ENCODE results near the gene HTD2. TPM values are rescaled to one million over a fixed set of nuclear protein-coding genes. Genes with fewer than 3 reads are reported as not detected.

The HTD2 gene
- total and polyA plus RNA-seq, 2 experiments from 2014 or later = 5.4 to 17.0 TPM

- in situ Hi-C loops (cut with MboI) = no loop called here
- Histone ChIP-seq H2AFZ (no peak overlapping the region), H4K20me1 (ENCODE audit: insufficient read depth) (no peaks in the 10 kb centered on the region), H3K4me1 (ENCODE audit: insufficient read depth) (peaks cover 16% of the 10 kb centered on the region), H3K36me3 (ENCODE audit: low read depth) (no peaks in the 10 kb centered on the region; the same call in 1 of the 2 replicates), H3K79me2 (ENCODE audit: insufficient read depth) (peaks cover 87% of the 10 kb centered on the region), H3K27me3 (replicated peaks; ENCODE audit: insufficient read depth) (no peaks in the 10 kb centered on the region), H3K9ac (no peak overlapping the region), H3K9me2 (ENCODE audit: insufficient read depth) (no peaks in the 10 kb centered on the region), H3K4me2 (ENCODE audit: unreplicated experiment) (no peak overlapping the region), H3F3A (ENCODE audit: insufficient read depth) (peaks cover 18% of the 10 kb centered on the region), H3K9me3 (ENCODE audit: low read depth) (no peaks in the 10 kb centered on the region), H3K4me3 (no peak overlapping the region), H3K27ac (no peak overlapping the region)
- 100% methylated on average over 3 of the region's 3 CpGs for WGBS, 2 experiments (ENCODE audit: low coverage in 1 of 2, low lambda C conversion rate in 2 of 2, missing lambda C conversion rate in 2 of 2)
- TF ChIP-seq EZH2phosphoT487 (IDR thresholded peaks at IDR 0.05; ENCODE audit: insufficient read depth, low read depth) = no peak
- TF ChIP-seq EZH2 (IDR thresholded peaks at IDR 0.05; ENCODE audit: insufficient read depth, poor library complexity, severe bottlenecking) = no peak
- no peak for DNase-seq
Observed at GRCh38 chr3:58340594-58341244, 34.4 kb downstream of the HTD2 start.

GRCh38 chr3:58341376-58341775, 35.1 kb downstream of the HTD2 start:
- DNase-seq = peak; percentile 22
- Histone ChIP-seq H3K4me2 (ENCODE audit: unreplicated experiment) (no peak overlapping the region), H3K79me2 (ENCODE audit: insufficient read depth) (peaks cover 93% of the 10 kb centered on the region), H3F3A (ENCODE audit: insufficient read depth) (peaks cover 13% of the 10 kb centered on the region), H3K27ac (no peak overlapping the region), H3K4me1 (ENCODE audit: insufficient read depth) (peaks cover 13% of the 10 kb centered on the region), H3K9ac (no peak overlapping the region), H3K9me3 (ENCODE audit: low read depth) (no peaks in the 10 kb centered on the region), H3K9me2 (ENCODE audit: insufficient read depth) (no peaks in the 10 kb centered on the region), H3K36me3 (ENCODE audit: low read depth) (no peaks in the 10 kb centered on the region; the same call in 1 of the 2 replicates), H3K4me3 (no peak overlapping the region), H2AFZ (no peak overlapping the region), H3K27me3 (replicated peaks; ENCODE audit: insufficient read depth) (no peaks in the 10 kb centered on the region), H4K20me1 (ENCODE audit: insufficient read depth) (no peaks in the 10 kb centered on the region)
- no peak for TF ChIP-seq EZH2phosphoT487 (IDR thresholded peaks at IDR 0.05; ENCODE audit: insufficient read depth, low read depth)
- no peak for TF ChIP-seq EZH2 (IDR thresholded peaks at IDR 0.05; ENCODE audit: insufficient read depth, poor library complexity, severe bottlenecking)
- WGBS, 2 experiments (ENCODE audit: low coverage in 1 of 2, low lambda C conversion rate in 2 of 2, missing lambda C conversion rate in 2 of 2) = 86 to 89% methylated on average over 3 of the region's 3 CpGs
- in situ Hi-C loops (cut with MboI) = no loop called here

- Histone ChIP-seq H3K9me2 (ENCODE audit: insufficient read depth) (no peaks in the 10 kb centered on the region; the same call in 1 of the 2 replicates), H4K20me1 (ENCODE audit: insufficient read depth) (no peaks in the 10 kb centered on the region), H3K4me3 (no peak overlapping the region), H3K9me3 (ENCODE audit: low read depth) (no peaks in the 10 kb centered on the region), H3K27me3 (replicated peaks; ENCODE audit: insufficient read depth) (no peaks in the 10 kb centered on the region), H3K27ac (no peak overlapping the region), H3K9ac (no peak overlapping the region), H2AFZ (no peak overlapping the region), H3F3A (ENCODE audit: insufficient read depth) (peaks cover under 1% of the 10 kb centered on the region; the same call in 1 of the 2 replicates), H3K79me2 (ENCODE audit: insufficient read depth) (peaks cover 91% of the 10 kb centered on the region), H3K4me2 (ENCODE audit: unreplicated experiment) (no peak overlapping the region), H3K36me3 (ENCODE audit: low read depth) (no peaks in the 10 kb centered on the region; the same call in 1 of the 2 replicates), H3K4me1 (ENCODE audit: insufficient read depth) (peaks cover 6% of the 10 kb centered on the region; the same call in 1 of the 2 replicates)
- TF ChIP-seq EZH2 (IDR thresholded peaks at IDR 0.05; ENCODE audit: insufficient read depth, poor library complexity, severe bottlenecking) = no peak
- no peak for TF ChIP-seq EZH2phosphoT487 (IDR thresholded peaks at IDR 0.05; ENCODE audit: insufficient read depth, low read depth)
- in situ Hi-C loops (cut with MboI) = no loop called here
- DNase-seq = no peak
- 89% methylated on average over 5 of the region's 5 CpGs for WGBS, 2 experiments (ENCODE audit: low coverage in 1 of 2, low lambda C conversion rate in 2 of 2, missing lambda C conversion rate in 2 of 2)
Observed at GRCh38 chr3:58342676-58343075, 36.4 kb downstream of the HTD2 start.

- H3K4me3 ChIP-seq = no peak overlapping the region
- 73 to 78% methylated on average over 4 of the region's 4 CpGs for WGBS, 2 experiments (ENCODE audit: low coverage in 1 of 2, low lambda C conversion rate in 2 of 2, missing lambda C conversion rate in 2 of 2)
- peaks cover 92% of the 10 kb centered on the region for H3K79me2 ChIP-seq (ENCODE audit: insufficient read depth)
- in situ Hi-C loops (cut with MboI) = no loop called here
- no peaks in the 10 kb centered on the region for H3F3A ChIP-seq (ENCODE audit: insufficient read depth)
- no peaks in the 10 kb centered on the region; the same call in 1 of the 2 replicates for H3K36me3 ChIP-seq (ENCODE audit: low read depth)
- no peak for TF ChIP-seq EZH2 (IDR thresholded peaks at IDR 0.05; ENCODE audit: insufficient read depth, poor library complexity, severe bottlenecking)
- no peak for TF ChIP-seq EZH2phosphoT487 (IDR thresholded peaks at IDR 0.05; ENCODE audit: insufficient read depth, low read depth)
- no peak overlapping the region for H2AFZ ChIP-seq
- no peaks in the 10 kb centered on the region; the same call in 1 of the 2 replicates for H3K9me2 ChIP-seq (ENCODE audit: insufficient read depth)
- H4K20me1 ChIP-seq (ENCODE audit: insufficient read depth) = no peaks in the 10 kb centered on the region
- H3K27me3 ChIP-seq (replicated peaks; ENCODE audit: insufficient read depth) = no peaks in the 10 kb centered on the region
- no peaks in the 10 kb centered on the region for H3K9me3 ChIP-seq (ENCODE audit: low read depth)
- H3K4me2 ChIP-seq (ENCODE audit: unreplicated experiment) = no peak overlapping the region
- DNase-seq = peak; percentile 42
- H3K27ac ChIP-seq = no peak overlapping the region
- H3K4me1 ChIP-seq (ENCODE audit: insufficient read depth) = peaks cover 11% of the 10 kb centered on the region
- no peak overlapping the region for H3K9ac ChIP-seq
Observed at GRCh38 chr3:58345457-58345856, 39.1 kb downstream of the HTD2 start.
